ENCODE data around the gene VAV1.

The VAV1 gene, protein sequence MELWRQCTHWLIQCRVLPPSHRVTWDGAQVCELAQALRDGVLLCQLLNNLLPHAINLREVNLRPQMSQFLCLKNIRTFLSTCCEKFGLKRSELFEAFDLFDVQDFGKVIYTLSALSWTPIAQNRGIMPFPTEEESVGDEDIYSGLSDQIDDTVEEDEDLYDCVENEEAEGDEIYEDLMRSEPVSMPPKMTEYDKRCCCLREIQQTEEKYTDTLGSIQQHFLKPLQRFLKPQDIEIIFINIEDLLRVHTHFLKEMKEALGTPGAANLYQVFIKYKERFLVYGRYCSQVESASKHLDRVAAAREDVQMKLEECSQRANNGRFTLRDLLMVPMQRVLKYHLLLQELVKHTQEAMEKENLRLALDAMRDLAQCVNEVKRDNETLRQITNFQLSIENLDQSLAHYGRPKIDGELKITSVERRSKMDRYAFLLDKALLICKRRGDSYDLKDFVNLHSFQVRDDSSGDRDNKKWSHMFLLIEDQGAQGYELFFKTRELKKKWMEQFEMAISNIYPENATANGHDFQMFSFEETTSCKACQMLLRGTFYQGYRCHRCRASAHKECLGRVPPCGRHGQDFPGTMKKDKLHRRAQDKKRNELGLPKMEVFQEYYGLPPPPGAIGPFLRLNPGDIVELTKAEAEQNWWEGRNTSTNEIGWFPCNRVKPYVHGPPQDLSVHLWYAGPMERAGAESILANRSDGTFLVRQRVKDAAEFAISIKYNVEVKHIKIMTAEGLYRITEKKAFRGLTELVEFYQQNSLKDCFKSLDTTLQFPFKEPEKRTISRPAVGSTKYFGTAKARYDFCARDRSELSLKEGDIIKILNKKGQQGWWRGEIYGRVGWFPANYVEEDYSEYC

DNA sequence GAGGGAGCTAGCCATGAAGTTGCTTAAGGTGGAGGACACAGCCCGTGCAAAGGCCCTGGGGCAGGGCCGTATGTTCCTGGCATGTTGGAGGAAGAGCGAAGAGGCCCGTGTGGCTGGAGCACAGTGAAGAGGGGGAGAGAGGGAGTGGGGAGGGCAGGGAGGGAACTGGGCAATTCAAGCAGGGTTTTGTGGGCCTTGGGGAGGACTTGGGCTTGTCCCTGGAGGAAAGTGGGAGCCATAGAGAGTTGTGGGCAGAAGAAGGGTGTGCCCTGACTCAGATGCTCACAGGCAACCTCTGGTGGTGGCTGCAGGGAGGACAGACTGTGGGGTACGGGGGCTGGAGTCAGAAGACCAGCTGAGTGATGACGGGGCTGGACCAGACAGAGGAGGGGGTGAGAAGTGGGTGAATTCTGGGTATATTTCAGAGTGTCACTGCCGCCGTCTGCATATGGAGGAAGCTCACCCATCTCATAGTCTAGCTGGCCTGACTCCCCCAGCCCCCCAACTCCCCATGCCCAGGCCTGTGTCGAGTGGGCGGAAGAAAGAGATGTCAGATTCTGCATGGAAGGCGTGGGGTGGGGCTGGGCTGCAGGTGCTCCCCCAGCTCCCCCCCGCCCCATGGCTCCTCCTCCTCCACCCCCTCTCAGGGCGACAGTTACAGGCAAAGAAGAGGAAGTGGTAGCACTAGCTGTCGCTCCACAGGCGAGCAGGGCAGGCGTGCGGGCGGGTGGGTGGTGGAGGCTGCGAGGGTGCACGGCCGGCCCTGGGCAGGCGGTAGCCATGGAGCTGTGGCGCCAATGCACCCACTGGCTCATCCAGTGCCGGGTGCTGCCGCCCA lies at the start of gene VAV1:
Gene VAV1 (plus strand): TSS at position 681 of the 838 bp plus-strand sequence. CDS start 100 bp downstream, at position 781.
- in situ Hi-C loops (cut with HindIII; ENCODE audit: low sequenced_read_pairs), result no loop called here

DNA sequence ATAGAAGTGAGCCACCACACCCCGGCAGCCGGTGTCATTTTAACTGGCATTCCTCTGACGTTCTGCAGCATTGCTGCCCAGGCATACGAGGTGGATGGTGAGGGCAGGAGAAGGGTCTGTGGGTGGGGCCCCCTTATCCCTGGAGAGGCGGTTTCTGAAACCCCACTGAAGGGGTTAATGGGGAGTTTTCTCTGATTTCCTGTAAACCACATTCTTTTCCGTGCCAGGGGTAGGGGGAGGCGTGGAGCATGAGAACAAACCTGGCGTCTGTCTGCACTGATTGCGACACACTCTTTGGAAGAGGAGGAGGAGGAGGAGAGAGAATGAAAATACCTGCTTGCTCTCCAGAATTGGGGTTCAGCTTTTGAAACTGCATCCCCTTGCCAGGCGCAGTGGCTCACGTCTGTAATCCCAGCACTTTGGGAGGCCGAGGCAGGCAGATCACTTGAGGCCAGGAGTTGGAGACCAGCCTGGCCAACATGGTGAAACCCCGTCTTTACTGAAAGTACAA lies 49.3 kb upstream of the VAV1 start:
- in situ Hi-C loops (cut with HindIII; ENCODE audit: low sequenced_read_pairs), result loop anchor here (5.0 kb wide), 1 partner anchor 46 kb away; no protein-coding TSS in a partner anchor

DNA sequence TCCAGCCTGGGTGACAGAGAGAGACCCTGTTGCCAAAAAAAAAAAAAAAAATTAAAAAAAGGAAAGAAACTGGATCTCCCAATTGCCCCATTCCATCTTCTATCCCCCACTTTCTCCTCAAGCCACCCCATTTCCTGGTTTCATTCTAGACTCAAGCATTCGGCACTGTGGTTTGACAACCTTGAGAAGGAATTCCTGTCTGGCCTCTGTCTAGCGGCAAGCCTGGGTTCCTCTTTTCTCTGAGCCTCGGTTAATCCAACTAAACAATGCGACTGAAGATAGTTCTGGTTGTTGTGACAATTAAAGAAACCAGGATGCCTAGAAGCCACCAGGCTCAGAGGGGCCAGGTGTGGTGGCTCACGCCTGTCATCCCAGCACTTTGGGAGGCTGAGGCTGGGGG lies 48.8 kb upstream of the VAV1 start:
- in situ Hi-C loops (cut with HindIII; ENCODE audit: low sequenced_read_pairs), result loop anchor here (5.0 kb wide), 1 partner anchor 46 kb away; no protein-coding TSS in a partner anchor

DNA sequence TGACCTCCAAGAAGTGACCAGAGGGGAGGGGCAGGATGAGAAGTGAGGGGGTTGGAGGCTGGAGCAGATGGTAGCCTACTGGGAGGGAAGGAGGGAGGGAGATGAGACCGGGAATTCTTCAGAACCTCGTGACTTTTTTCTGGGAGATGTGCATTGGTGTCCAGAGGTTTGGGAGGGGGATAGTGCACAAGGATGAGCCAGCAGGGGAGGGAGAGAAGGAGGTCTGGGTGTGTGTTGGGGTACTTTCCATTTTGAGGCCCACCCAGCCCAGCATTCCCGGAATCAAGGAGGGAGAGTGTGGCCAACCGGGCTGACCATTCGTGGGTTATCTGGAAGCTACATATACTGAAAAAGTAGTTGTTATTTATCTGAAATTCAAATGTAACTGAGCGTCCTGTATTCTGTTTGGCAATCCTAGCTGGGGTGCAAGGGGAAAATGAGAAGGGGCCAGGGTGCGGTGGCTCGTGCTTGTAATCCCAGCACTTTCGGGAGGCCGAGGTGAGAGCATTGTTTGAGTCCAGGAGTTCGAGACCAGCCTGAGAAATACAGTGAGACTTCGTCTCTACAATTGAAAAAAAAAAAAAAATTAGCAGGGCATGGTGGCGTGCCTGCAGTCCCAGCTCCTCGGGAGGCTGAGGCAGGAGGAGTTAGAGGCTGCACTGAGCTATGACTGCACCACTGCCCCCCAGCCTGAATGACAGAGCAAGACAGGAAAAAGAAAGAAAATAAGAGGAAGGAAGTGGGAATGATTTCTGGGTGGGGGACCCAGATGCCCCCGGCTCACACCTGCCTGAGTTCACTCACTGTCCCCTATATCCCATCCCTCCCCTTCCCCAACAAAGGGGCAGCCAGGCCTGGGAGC lies 47.6 kb upstream of the VAV1 start:
- in situ Hi-C loops (cut with HindIII; ENCODE audit: low sequenced_read_pairs), result loop anchor here (5.0 kb wide), 1 partner anchor 48 kb away; no protein-coding TSS in a partner anchor

DNA sequence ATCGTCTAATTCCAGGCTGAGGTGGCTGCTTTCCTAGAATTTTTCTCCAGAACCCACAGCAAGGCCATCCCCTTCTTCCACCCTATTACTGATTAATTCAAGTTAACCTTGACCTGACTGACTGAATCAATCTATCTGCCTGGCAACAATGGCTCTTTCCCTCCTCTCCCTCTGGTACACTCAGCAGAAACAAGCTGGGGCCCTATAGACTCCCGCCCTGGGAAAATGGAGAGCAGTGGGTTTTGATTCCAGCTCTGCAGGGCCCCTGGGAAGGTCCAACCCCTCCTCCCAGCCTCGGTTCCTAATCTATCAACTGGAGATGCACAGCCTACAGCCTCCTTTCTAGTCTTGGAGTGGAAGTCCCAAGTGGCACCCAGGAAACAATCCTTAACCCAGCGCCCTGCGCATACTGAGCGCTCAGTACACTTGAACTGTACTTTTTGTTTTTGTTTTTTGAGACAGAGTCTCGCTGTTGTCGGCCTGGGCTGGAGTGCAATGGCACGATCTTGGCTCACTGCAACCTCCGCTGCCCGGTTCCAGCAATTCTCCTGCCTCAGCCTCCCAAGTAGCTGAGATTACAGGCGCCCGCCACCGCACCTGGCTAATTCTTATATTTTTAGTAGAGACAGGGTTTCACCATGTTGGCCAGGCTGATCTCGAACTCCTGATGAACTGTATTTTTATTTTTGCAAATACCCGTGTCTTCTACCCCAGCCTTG lies 46.8 kb upstream of the VAV1 start:
- in situ Hi-C loops (cut with HindIII; ENCODE audit: low sequenced_read_pairs), result no loop called here

DNA sequence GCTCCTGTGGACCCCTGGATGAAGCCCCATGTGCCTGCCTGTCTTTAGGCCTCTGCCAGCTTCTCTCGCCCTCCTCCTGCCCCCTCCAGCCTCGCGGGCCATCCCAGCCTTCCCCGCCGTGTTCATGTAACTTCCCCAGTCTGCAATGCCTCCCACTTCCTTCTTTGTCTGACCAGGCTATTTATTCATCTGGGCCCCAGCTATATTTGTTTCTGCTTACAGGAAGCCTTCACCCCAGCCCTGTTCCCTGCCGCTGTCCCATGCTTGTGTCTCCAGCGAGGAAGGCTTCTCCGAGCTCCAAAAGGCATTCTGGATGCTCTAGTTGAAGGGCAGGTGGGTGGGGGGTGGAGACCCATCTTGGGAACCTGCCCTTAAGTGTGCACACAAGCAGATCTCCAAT lies 44.2 kb upstream of the VAV1 start:
- in situ Hi-C loops (cut with HindIII; ENCODE audit: low sequenced_read_pairs), result no loop called here

DNA sequence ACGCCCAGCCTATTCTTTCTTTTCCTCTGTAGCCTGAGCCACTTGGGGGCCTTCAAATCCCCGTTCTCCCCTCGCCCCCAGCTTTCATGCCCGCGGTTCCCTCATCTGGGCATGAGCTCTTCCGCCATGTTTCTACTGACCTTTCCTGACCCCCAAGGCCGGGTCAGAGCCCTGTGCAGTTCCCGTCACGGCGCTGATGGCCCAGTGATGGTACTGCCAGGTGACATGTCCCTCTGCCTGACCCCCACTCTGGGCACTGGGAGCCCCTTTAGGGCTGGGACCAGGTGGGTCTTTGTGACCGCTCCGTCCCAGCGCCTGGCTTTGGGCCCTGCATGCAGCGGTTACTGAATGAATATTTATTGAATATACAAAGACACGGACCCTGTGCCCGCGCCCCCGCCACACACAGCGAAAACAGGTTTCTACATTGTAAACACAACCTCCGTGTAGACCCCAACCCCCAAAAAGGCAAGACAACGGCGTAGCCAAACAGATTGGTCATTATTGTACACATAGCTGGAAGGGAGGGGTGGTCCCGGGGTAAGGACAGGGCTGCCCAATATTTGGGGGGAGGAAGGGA lies 42.8 kb upstream of the VAV1 start:
- in situ Hi-C loops (cut with HindIII; ENCODE audit: low sequenced_read_pairs), result no loop called here

DNA sequence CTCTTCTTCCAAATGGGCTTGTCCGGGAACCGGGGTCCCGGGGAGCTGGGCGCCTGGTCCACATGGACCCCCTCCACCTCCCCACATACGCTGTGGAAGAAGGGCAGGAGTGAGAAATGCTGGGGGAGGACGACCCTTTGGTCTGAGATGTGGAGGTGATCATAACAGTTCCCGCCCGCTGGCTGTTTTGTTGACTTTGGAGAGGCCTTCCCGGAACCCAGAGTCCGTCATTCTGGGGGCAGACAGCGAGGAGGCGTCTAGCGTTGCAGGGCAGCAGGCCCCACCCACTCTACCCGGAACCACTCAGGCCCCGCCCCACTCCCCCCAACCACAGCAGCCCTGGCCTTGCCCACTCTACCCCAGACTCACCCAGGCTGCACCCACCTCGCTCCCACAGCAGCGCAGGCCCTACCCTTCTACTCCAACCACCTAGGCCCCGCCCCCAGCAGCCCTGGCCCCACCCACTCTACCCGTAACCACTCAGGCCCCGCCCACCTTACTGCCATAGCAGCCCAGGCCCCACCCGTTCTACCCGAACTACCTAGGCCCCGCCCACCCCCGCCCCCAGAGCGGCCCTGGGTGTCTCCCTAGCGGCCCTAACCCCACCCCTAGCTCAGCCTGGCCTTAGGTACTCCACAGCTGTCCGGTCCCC lies 42.2 kb upstream of the VAV1 start:
- in situ Hi-C loops (cut with HindIII; ENCODE audit: low sequenced_read_pairs), result no loop called here

DNA sequence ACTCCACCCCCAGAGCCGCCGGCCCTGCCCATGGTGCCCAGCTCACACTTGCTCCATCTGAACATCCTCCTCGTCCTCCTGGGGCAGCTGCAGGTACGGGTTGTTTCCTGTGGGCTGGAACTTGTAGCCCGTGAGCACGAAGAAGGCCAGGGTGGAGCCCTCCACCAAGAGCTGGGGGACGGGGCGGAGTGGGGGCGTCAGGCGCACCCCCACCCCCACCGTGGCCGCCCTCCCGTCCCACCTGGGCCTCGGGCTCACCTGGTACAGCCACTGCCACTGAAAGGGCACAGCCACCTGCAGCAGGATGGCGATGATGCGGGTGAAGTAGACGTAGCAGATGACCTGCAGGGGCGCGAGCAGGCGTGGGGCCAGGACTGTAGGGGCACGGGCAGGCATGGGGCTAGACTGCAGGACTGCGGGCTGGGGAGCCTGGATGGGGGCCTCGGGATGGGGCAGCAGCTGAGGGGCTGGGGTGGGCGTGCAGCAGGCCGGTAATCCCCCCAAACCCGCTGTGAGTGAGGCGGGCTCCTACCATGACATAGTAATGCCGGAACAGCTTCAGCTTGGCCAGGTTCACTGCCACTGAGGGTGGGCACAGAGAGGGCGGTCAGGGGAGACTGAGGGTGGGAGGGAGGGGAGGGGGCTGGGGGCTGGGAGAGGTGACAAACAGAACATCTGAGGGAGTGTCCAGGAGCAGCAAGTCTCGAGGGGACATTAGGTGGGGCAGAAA lies 41.4 kb upstream of the VAV1 start:
- in situ Hi-C loops (cut with HindIII; ENCODE audit: low sequenced_read_pairs), result no loop called here

DNA sequence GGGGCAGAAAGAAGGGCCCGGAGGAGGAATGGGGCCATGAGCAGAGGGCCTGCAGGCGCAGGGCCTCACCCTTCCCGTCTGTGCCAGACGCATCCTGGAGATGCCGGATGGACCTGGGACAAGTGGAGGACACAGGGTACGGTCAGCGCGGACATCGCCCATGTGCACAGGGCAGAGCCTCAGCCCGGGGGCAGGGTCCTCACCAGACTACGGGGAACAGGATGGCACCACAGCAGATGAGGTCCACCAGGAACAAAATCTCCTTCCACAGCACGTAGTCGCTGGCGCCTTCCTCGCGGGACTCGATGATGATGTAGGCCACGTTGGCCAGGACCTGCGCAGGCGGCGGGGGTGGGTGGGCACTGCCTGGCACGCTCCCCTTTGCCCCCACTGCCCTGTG lies 40.7 kb upstream of the VAV1 start:
- in situ Hi-C loops (cut with HindIII; ENCODE audit: low sequenced_read_pairs), result no loop called here

DNA sequence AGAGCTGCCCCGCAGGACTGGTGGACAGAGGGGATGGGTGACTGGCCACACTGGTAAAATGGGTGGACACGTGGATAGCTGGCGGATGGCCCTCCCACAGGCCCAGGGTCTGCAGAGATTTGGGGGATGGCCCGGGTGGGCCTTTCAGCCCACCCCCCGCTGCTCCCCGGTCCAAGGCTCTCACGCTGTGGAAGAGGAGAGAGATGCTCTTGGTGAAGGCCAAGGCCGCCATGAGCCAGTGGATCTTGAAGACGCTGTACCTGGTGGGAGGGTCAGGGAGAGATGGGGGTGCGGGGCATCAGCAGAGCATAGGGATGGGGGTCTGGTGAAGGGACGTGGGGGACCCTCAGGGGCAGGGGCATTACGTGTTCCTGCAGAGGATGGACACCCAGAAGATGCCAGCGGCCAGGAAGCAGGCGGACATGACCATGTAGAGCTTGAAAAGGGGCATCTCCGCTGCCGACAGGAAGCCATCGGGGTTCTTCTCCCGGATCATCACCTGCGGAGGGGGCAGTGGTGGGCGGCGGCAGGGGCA lies 39.6 kb upstream of the VAV1 start:
- in situ Hi-C loops (cut with HindIII; ENCODE audit: low sequenced_read_pairs), result no loop called here

DNA sequence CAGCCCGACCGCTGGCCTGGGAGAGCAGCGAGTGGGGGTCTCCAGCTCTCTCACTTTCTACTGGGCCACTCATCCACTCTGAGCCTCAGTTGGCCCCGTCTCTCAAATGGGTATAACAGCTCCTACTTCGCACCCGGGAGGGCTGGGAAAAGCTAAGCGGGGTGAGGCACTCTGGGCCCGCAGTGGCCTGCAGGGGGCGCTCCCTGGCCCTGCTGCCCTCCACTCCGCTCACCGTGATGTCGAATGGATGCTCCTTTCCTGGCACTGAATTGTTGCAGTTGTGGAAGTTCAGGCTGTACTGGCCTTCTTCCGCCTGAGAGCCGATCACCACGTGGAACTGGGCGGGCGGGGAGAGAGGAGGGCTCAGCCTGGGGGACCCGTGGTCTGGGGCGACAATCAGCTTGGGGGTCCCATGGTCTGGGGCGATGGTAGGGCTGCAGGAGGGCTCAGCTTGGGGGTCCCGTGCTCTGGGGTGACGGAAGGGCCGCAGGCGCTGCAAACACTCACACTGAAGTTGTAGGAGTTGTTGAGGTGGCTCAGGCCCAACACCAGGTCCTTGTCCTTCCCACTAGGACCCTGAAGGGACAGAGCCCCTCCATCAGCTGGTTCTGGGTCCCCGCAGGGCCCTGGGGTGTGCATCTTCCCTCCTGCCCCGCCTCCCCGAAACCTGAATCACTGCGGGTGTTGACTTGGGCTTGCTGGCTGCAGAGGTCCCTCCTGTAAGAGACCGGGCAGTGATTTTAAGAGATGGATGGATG lies 39.0 kb upstream of the VAV1 start:
- in situ Hi-C loops (cut with HindIII; ENCODE audit: low sequenced_read_pairs), result no loop called here

DNA sequence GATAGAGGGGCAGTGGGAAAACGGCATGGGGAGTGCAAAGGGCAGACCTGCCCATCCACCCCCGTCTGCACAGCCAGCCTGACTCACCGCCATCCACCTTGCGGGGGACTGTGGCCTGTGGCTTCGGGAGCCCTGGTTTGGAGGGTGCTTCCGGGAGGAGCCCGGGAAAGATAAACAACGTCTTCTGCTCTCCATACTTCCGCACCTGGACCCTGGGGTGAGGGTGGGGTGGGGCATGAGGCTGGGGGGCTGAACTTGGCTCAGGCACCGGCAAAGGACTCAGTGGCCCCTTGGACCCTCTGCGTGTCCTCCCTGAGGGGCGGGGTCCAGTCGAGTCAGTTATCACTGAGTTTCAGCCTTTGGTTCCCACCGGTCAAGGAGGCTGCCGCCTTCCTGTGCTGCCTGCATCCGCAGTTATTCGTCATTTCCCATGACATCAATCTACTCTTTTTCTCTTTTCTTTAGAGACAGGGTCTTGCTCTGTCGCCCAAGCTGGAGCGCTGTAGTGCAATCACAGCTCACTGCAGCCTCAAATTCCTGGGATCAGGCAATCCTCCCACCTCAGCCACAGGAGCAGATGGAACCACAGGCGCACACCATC lies 38.3 kb upstream of the VAV1 start:
- in situ Hi-C loops (cut with HindIII; ENCODE audit: low sequenced_read_pairs), result no loop called here

DNA sequence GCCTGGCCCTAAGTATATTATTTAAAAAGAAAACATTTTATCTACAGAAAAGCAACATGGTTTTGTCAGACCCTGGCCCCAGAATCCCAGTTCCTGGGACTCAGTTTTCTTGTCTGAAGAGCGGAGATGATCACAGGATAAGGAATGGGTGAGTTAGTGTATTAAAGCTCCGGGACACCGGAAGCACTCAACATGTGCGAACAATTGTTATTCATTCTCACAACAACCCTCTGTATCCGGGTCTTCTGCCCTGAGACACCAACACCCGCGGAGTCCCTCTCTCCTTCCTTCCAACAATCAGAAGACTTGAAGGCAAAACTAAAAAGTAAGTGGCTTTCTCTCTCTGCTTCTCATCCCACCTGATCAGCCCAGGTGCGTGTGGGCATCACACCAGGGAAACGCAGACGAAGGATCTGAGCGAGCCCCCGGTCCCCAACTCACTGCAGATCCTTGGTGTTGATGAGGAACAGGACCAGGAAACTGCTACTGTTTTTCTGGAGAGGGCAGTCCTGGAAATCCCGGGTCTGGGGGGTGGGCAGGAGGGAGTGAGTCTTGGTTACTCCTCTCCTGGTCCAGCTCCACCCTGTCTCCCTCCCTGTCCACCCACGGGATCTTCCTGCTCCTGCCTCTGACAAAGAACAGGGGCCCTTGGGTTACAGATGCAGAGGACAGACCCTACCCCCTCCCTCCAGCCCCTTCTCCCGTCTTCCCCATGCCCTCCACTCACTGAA lies 37.2 kb upstream of the VAV1 start:
- in situ Hi-C loops (cut with HindIII; ENCODE audit: low sequenced_read_pairs), result no loop called here

DNA sequence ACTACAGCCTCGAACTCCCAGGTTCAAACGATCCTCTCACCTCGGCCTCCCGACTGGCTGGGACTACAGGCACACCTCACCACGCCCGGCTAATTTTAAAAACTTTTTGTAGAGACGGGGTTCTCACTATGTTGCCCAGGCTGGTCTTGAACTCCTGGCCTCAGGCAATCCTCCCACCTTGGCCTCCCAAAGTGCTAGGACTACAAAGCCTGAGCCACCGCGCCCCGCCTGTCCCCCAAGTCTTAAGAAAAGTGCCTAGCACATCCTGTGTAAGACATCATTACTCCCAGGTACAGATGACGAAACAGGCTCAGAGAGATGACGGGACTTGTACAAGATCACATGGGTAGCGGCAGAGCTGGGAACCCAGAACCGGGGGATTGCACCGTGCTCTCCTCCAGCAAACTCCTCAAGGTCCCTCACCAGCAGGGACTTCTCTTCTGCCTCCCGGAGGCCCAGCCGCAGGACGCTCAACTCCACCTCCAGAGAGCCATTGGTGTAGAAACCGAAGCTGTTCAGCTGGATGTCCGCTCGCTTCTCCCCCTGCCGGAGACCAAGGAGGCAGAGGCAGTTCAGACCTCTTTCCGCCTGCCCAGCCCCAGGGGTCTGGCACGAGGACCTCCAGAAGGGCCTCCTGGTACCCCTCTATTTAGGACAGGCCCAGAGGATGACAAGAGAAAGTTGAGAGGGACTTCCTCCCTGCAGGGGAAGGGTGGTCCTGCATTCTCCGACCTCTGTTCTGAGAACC lies 36.2 kb upstream of the VAV1 start:
- in situ Hi-C loops (cut with HindIII; ENCODE audit: low sequenced_read_pairs), result no loop called here

All from endothelial cell of hepatic sinusoid (primary cell).